Astrocyte (in vitro differentiated cells and primary cell): ENCODE data around the gene LYZL1. TPM values are rescaled to one million over a fixed set of nuclear protein-coding genes. Genes with fewer than 3 reads are reported as not detected.

ENCODE experiments used
- DNase-seq: peaks from one replicate; pipeline ENCODE4 v3.0.0-alpha.2; 2010; ENCODE audit warnings: low read depth
- FAIRE-seq: peaks from 2 replicates; lab custom pipeline; 2011; peaks lifted over from hg19 to GRCh38; lab: Jason Lieb, UNC
- H2AFZ ChIP-seq: 2 replicates; pipeline ENCODE4 v1.6.0; 2012; ENCODE audit warnings: low read depth, low read length, inconsistent platforms
- H3K27ac ChIP-seq: 2 replicates; pipeline ENCODE4 v1.5.1; 2011; ENCODE audit warnings: low read depth, low read length, inconsistent platforms
- H3K27me3 ChIP-seq: 2 replicates; pipeline ENCODE4 v1.6.0; 2011; ENCODE audit warnings: low read length, inconsistent platforms; ENCODE audit not compliant: insufficient read depth
- H3K36me3 ChIP-seq: 2 replicates; pipeline ENCODE4 v1.5.1; 2011; ENCODE audit warnings: low read length, inconsistent platforms; ENCODE audit not compliant: insufficient read depth
- H3K4me1 ChIP-seq: 2 replicates; pipeline ENCODE4 v1.5.1; 2011; ENCODE audit warnings: low read length, inconsistent platforms; ENCODE audit not compliant: insufficient read depth
- H3K4me2 ChIP-seq: 2 replicates; pipeline ENCODE4 v1.6.0; 2012; ENCODE audit warnings: low read length, inconsistent platforms
- H3K4me3 ChIP-seq: 2 replicates; pipeline ENCODE4 v1.5.1; 2011; ENCODE audit warnings: low read depth, mild to moderate bottlenecking, low read length, inconsistent platforms; ENCODE audit not compliant: insufficient read depth
- H3K79me2 ChIP-seq: 2 replicates; pipeline ENCODE4 v1.6.0; 2012; ENCODE audit warnings: mild to moderate bottlenecking, low read length, inconsistent platforms; ENCODE audit not compliant: insufficient read depth
- H3K9ac ChIP-seq: 2 replicates; pipeline ENCODE4 v1.6.0; 2012; ENCODE audit warnings: mild to moderate bottlenecking, low read length, inconsistent platforms
- H3K9me3 ChIP-seq: 2 replicates; pipeline ENCODE4 v1.5.1; 2012; ENCODE audit warnings: low read depth, mild to moderate bottlenecking, low read length, inconsistent platforms; ENCODE audit not compliant: insufficient read depth
- H4K20me1 ChIP-seq: 2 replicates; pipeline ENCODE4 v1.6.0; 2012; ENCODE audit warnings: low read length, inconsistent platforms; ENCODE audit not compliant: insufficient read depth
- H3K27ac Mint-ChIP-seq: one replicate; pipeline ENCODE4 v1.8.0; 2021; ENCODE audit warnings: mild to moderate bottlenecking, mixed read lengths; ENCODE audit not compliant: unreplicated experiment
- H3K27me3 Mint-ChIP-seq: one replicate; pipeline ENCODE4 v1.8.0; 2021; ENCODE audit warnings: low read depth, mixed read lengths; ENCODE audit not compliant: unreplicated experiment
- H3K36me3 Mint-ChIP-seq: one replicate; pipeline ENCODE4 v1.8.0; 2021; ENCODE audit warnings: low read depth, mixed read lengths; ENCODE audit not compliant: unreplicated experiment
- H3K4me1 Mint-ChIP-seq: one replicate; pipeline ENCODE4 v1.8.0; 2021; ENCODE audit warnings: low read depth, mixed read lengths; ENCODE audit not compliant: unreplicated experiment
- H3K4me3 Mint-ChIP-seq: one replicate; pipeline ENCODE4 v1.8.0; 2021; ENCODE audit warnings: mild to moderate bottlenecking, moderate library complexity, mixed read lengths; ENCODE audit not compliant: unreplicated experiment
- H3K9me3 Mint-ChIP-seq: one replicate; pipeline ENCODE4 v1.8.0; 2021; ENCODE audit warnings: mild to moderate bottlenecking, mixed read lengths; ENCODE audit not compliant: unreplicated experiment
- CTCF ChIP-seq: IDR thresholded peaks from 2 replicates; pipeline ENCODE4 v1.5.1; 2011; ENCODE audit warnings: low read depth, mild to moderate bottlenecking, inconsistent platforms, low read length, moderate library complexity; ENCODE audit not compliant: insufficient read depth
- EZH2 ChIP-seq: IDR thresholded peaks from 2 replicates; pipeline ENCODE4 v1.6.1; 2012; ENCODE audit warnings: mild to moderate bottlenecking, low read length, inconsistent platforms; ENCODE audit not compliant: insufficient read depth
- total RNA-seq: library from RNA; stranded (reverse); gene quantifications from 2 replicates; pipeline ENCODE4 v1.2.1, GENCODE V29; 2021

LYZL1 gene
- total RNA-seq, 1 donor from 2014 or later, result not detected

DNA sequence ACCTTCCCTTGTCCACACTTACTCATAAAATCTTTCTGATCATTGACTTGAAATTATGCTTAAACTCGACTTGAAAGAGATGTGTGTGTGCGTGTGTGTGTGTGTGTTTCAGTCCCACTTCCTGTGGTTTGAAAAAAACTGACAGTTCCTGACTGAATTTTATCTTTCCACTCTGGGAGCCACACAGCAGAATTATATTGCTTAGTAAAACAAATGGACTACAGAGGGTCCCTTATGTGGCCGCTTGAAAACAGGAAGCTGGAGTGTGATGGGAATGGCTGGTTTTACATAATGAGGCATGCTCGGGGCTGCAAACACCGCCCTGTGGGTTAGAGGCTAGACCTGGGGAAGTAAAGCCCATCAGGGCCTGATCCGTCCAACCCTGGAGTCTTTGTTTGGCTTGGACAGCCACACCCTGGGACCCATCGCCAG, 54.8 kb downstream of the LYZL1 start:
- Histone ChIP-seq H3K27ac (no peak overlapping the region), H3K36me3 (no peaks in the 10 kb centered on the region), H3K4me1 (peaks cover 19% of the 10 kb centered on the region), H4K20me1 (no peaks in the 10 kb centered on the region), H3K4me3 (no peak overlapping the region), H3K4me2 (peak overlapping the region; percentile 73), H3K9me3 (no peaks in the 10 kb centered on the region), H2AFZ (no peak overlapping the region), H3K27me3 (no peaks in the 10 kb centered on the region), H3K79me2 (no peaks in the 10 kb centered on the region), H3K9ac (no peak overlapping the region)
- peaks cover 14% of the 10 kb centered on the region for H3K9me3 Mint-ChIP-seq
- H3K4me1 Mint-ChIP-seq, result peaks cover 8% of the 10 kb centered on the region
- no peak overlapping the region for H3K27ac Mint-ChIP-seq
- DNase-seq (peak; percentile 56), FAIRE-seq (no peak)
- H3K4me3 Mint-ChIP-seq, result no peak overlapping the region
- H3K36me3 Mint-ChIP-seq, result no peaks in the 10 kb centered on the region
- H3K27me3 Mint-ChIP-seq, result peaks cover 17% of the 10 kb centered on the region
- TF ChIP-seq CTCF (no peak), EZH2 (no peak)

DNA sequence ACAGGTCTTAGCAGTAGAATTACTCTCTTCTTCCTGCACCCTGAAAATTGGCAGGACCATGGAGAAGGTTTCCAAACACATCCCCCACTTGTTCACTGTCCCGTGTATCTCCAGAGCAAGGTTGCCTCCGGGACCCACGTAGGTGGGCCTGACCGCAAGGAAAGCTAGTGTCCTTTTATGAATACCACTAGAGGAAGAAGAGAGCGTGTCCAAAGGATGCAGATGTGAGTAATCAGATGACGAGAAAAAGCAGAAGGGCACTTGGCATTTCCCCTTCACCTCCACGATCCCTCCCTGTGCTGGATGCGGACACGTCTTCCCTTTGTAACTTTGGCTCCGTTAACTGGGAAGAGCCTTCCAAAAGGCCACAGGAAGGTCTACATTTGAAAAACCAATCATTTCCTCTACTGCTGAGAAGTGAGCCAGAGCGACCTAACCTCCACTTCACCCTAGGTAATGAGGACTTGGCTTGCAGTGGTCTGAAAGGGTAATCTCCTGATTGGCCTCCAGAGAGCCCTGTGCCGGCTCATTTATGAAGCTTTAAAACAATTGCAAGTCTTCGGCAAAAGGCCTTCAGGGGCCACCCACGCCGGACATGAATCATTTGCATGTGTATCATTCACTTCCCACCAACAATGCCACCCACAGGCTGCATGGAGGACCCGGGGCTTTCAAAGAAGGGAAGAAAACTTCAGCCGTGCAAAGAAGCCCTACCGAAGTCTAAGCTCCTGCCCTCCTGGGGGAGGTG, 55.4 kb downstream of the LYZL1 start:
- H3K9ac ChIP-seq, result no peak overlapping the region
- FAIRE-seq, result peak; percentile 67
- peaks cover 14% of the 10 kb centered on the region for H3K27me3 Mint-ChIP-seq
- peaks cover 19% of the 10 kb centered on the region for H3K4me1 ChIP-seq
- no peak overlapping the region for H3K4me3 ChIP-seq
- H3K36me3 Mint-ChIP-seq, result no peaks in the 10 kb centered on the region
- H3K36me3 ChIP-seq, result no peaks in the 10 kb centered on the region
- no peaks in the 10 kb centered on the region for H4K20me1 ChIP-seq
- peaks cover 14% of the 10 kb centered on the region for H3K9me3 Mint-ChIP-seq
- peak overlapping the region; percentile 73 for H3K4me2 ChIP-seq
- no peak overlapping the region for H3K27ac Mint-ChIP-seq
- peaks cover 8% of the 10 kb centered on the region for H3K4me1 Mint-ChIP-seq
- no peaks in the 10 kb centered on the region for H3K79me2 ChIP-seq
- no peak overlapping the region for H3K4me3 Mint-ChIP-seq
- peak overlapping the region; percentile 63 for H2AFZ ChIP-seq
- no peaks in the 10 kb centered on the region for H3K9me3 ChIP-seq
- TF ChIP-seq EZH2 (no peak), CTCF (no peak)
- H3K27ac ChIP-seq, result peak overlapping the region; percentile 62
- H3K27me3 ChIP-seq, result no peaks in the 10 kb centered on the region
- DNase-seq, result peak; percentile 88
